ENCODE data around the gene BLCAP.
"Not testable (repeated sequence)": the region's sequence is repeated elsewhere in the genome, so short reads cannot be mapped to it uniquely, and the experiment has no call there.

BLCAP gene

GRCh38 chr20:37479925-37480691, 47.6 kb downstream of the BLCAP start:
- DNase-seq: no peak

DNA sequence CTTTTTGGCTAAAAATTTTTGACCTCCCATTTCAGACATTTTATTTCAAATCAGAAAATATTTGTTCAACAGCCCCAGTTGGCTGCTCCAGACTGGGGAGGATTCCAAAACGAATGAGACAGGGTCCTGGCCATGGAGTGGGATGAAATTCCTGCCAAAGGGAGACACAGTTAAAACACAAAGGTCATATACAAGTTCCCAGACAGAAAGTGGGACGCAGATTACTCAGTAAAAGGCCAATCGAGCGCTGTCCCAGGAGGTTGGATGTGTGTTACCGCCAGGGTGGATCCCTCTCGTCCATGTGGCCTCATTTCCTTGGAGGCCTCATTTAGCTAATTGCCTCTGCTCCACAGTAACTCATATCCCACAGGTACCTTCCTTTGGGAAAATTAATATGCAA, 48.4 kb downstream of the BLCAP start:
- DNase-seq: no peak

DNA sequence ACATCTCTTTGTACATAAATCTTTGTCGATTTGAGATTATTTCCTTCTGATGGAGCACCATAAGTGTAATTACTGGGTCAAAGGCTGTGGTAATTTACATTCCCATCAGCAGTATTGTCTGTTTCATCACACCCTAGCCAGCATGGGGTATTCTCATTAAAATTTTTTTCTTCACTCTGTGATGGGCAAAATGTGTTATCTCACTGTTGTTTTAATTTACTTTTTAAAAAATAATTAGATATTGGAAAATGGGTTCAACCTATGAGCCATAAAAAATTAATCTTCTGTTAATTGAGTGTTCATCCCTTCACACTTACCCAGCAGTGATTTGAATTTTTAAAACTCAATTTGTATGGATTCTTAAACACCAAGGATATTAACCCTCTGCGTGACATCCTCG, 50.6 kb downstream of the BLCAP start:
- DNase-seq: no peak

DNA sequence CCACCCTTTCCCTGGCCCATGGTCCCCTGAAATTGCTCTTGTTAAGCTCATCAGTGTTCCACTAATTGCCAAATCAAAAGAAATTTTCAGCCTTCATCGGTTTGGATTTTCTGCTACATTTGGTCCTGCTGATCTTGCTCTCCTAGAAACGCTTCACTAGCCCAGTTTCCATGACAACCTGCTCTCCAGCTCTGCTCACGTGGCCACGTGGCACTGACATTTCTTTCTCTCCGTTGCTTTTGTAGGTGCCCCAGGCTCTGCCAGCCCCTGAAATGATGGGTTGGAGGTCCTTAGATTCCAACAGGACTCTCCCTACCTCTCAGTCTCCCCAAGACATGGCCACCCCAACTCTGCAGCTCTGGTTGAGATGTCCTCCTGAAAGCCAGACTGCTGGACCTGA, 52.4 kb downstream of the BLCAP start:
- DNase-seq: no peak

GRCh38 chr20:37474386-37474785, 53.3 kb downstream of the BLCAP start:
- DNase-seq: no peak

DNA sequence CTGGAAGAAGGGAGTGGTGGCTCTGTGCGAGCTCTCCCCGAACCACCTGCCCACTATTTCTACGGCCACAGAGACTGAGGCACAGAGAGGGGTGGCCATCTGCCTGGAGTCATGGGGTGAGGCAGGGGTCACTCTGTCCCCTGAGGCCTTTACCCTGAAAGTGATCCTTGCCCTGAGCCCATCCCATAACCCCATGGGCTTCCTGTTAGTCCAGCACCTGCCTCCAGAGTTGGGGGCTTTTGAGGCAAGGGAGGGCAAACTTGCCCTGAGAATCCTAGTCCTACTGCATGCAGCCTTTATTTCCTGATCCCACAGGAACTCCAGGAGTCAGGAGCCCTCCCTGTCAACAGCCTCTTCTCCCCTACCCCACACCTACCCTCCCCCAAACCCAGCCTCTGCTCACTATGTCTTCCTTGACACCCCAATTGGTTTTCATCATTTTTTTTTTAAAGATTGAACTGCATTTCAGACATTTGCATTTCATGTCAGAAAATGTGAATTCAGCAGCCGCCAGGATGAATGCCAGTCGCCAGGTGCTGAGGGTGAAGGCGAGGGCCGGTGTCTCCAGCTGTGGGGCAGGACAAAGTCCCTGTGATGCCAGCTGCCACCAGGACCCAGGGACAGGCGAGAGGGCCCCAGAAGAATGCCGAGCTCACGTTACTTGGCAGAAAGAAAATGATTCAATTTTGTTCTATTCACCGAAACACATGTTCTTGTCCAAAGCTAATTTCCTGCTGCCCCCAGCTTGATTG, 54.3 kb downstream of the BLCAP start:
- no peak for DNase-seq

GRCh38 chr20:37472435-37472834, 55.2 kb downstream of the BLCAP start:
- DNase-seq: not testable (repeated sequence)

- no peak for DNase-seq
These were observed 55.9 kb downstream of the BLCAP start for GRCh38 chr20:37471741-37472235.

DNA sequence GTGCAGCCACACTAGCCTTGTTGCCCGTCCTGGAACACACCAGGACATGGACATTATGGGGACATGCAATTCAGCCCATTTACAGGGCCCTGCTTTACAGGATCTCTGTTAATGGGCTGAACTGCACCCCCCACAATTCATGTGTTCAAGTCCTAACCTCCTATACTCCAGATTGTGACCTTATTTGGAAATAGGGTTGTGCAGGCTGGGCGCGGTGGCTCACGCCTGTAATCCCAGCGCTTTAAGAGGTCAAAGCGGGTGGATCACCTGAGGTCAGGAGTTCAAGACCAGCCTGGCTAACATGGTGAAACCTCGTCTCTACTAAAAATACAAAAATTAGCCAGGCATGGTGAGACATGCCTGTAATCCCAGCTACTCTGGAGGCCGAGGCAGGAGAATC, 57.5 kb downstream of the BLCAP start:
- not testable (repeated sequence) for DNase-seq

GRCh38 chr20:37469531-37469930, 58.1 kb downstream of the BLCAP start:
- no peak for DNase-seq

DNA sequence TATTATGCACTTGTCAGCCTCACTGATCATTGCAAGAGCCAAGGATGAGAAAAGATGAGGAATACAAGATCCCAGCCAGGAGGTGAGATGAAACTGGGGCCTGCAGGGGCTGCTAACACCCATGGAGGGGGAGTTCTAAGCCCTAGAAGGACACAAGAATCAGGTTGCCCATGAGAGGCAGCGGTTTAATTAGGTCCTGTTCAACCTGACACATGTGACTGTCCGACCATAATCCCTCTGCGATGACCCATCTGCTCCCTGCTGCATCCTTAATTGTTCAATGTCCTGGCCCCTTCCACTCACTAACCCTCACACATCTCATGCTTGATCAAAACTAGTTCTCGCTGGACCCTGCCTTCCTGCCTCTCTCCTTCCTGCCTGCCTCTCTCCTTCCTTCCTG, 58.8 kb downstream of the BLCAP start:
- no peak for DNase-seq

Measured in activated CD4-positive, alpha-beta T cell treated with anti-CD3 and anti-CD28 coated beads, Interleukin-2, amount 50 U/mL, for 1 hour (primary cell).